ENCODE data around the gene STARD3NL.
"Not testable (repeated sequence)": the region's sequence is repeated elsewhere in the genome, so short reads cannot be mapped to it uniquely, and the experiment has no call there.

Gene STARD3NL

DNA sequence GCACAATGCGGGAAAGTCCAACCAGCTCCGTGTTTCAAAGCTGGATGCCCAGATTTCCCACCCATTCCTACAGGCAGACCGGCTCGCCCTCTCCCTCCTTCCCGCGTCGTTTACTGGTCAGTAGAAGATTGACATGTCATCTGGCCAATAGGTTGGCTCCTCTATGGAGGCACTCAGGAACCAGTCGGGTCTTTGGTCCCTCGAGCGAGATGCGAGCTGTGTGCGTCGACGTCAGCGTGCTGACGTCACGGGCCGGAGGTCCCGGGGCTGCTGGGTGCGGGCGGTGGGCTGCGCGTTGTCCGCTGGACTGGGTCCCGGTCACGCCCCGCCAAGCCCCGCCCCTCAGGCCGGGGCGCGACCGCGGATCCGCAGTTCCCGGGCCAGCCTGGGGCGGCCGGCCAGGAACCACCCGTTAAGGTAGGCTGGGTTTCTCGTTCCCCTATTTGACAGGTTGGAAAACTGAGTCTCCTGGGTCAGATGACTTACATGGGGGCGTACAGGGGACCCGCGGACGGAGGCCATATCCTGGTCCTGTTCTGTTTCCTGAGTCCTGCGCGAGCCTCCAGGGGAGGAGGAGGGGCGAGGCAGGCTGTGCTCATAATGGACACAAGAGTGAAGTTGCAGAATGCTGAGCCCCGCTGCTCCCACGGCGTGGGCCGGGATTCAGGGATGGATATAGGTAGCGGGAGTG, at the start of gene STARD3NL:
Gene STARD3NL (plus strand): TSS at position 242 of the 691 bp plus-strand sequence. CDS start 29,260 bp downstream, outside the sequence.
- peak; percentile 95 to 97 for DNase-seq

GRCh38 chr7:38129162-38129561, 48.9 kb upstream of the STARD3NL start:
- DNase-seq, result no peak

DNA sequence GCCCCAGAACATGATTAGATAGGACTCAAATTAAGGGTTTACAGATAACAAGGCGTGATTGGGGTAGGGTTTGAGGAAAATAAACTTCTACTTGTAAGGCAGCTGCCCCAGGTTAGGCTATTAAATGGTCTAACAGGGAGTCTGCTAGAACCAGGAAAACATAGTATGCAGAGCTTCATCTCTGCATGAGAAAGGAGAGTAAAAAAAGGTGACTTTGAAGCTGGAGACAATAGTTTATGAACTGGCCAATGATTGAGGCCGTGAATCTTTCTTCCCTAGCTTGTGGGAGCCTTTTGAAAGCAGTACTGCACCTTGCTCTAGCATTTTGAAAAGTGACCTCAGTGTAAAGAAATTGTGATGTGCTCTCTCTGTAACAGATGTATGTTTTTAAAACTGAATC, 48.5 kb upstream of the STARD3NL start:
- no peak for DNase-seq

DNA sequence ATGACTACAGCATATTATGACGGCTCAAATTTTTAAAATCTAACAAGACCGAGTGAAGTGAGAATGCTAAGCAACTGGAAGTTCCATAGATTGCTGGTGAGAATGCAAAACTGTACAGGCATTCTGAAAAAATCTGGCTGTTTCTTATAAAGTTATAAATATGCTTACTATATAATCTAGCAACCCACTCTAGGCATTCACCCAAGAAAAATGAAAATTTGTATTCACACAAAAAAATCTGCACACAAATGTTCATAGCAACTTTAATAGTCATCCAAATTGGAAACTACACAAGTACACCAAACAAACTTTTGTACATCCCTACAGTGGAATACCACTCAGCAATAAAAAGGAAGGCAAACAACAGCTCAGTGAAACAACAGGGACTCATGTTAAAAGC, 39.9 kb upstream of the STARD3NL start:
- DNase-seq, result no peak

GRCh38 chr7:38141187-38141586, 36.9 kb upstream of the STARD3NL start:
- DNase-seq, result no peak

- no peak for DNase-seq
These were observed 35.3 kb upstream of the STARD3NL start for GRCh38 chr7:38142736-38143135.

DNA sequence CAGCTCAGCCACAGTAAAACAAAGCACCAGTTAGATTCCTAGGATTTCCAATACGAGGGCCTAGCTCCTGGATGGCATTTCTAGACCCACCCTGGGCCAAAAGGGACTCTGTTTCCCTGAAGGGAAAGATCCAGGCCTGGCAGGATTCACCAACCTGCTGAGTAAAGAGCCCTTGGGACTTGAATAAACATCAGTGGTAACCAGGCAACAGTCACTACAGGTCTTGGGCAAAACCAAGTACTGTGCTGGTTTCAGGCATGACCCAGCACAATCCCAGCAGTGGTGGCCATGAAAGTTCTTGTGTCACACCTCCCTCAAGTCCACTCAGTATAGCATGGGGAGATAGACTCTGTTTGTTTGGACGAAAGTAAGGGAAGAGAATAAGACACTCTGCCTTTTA, 31.0 kb upstream of the STARD3NL start:
- DNase-seq, result no peak

DNA sequence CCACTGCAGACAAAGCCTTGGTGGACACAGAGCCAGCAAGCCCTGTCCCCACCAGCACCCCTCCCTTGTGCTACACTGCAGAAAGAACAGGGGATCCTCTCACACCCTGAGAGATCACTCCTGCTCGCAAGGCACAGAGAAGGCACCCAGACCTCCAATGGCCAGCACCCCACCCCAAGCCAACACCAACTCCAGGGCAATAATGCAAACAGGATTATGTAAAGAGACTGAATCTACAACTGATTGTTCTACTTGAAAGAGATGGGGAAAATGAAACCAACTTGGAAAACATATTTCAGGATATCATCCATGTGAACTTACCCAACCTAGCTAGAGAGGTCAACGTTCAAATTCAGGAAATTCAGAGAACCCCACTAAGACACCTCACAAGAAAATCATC, 26.5 kb upstream of the STARD3NL start:
- no peak for DNase-seq

DNA sequence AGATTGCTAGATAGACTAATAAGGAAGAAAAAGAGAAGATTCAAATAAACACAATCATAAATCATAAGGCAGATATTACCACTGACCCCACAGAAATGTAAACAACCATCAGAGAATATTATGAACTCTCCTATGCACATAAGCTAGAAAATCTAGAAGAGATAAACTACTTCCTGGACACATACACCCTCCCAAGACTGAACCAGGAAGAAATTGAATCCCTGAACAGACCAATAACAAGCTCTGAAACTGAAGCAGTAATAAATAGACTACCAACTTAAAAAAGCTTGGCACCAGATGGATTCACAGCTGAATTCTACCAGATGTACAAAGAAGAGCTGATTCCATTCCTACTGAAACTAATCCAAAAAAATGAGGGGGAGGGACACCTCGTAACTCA, 24.5 kb upstream of the STARD3NL start:
- DNase-seq, result no peak

DNA sequence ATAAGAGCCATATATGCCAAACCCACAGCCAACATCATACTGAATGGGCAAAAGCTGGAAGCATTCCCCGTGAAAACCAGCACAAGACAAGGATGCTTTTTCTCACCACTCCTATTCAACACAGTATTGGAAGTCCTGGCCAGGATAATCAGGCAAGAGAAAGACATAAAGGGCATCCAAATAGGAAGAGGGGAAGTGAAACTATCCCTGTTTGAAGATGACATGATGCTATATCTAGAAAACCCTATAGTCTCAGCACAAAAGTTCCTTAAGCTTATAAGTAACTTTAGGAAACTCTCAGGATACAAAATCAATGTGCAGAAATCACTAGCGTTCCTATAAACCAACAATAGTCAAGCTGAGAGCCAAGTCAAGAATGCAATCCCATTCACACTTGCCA, 23.8 kb upstream of the STARD3NL start:
- no peak for DNase-seq

GRCh38 chr7:38160003-38160571, 18.0 kb upstream of the STARD3NL start:
- DNase-seq, result no peak

- DNase-seq, result no peak
These were observed 16.0 kb upstream of the STARD3NL start for GRCh38 chr7:38162036-38162435.

DNA sequence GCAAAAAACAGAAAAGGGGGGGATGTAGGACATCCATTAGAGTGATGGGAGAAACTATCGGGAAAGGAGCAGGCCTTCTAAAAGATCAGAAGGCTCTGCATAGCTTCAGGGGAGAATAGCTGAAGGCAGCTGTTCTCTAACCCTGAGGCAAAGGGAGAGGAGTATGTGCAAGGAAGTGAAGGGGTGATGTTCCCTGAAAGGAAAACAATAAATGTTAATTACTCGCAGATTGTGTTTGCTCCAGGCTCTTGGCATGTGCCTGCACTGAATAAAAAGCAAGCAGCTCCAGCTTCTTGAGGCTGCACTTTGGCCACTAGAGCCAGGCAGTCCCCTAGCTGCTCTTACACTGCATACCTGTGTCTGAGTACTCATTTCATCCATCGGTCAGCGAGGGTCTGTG, 14.4 kb upstream of the STARD3NL start:
- no peak for DNase-seq

DNA sequence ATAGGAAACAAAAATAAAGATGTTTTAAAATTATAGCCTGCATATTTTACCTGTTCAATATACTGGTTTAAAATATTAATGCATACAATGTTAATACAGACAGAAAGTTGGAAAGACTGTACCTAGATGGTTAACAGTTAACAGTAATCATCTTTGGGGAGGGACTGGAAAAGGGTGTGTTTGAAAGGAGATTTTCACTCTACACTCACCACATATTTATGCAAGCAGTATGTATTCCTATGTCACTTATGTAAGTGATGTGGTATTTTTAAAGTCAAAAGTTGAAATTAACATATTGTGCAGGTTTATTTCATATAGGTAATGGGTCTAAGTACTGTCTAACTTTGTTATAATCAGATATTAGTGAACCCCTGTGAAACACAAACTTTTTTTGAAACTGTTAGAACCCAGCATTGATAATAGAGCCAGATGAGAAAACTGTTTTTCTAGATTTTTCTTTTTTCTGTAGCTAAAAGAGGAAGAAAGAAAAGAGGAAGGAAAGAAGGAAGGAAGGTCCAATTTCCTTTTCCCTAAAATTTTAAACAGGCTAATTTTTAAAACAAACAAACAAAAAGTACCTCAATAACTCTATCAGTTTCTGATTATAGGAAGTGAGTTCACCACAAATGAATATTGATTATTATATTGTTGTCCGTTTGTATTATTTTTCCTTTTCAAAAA, 9.0 kb upstream of the STARD3NL start:
- peak; percentile 13 to 28 for DNase-seq

DNA sequence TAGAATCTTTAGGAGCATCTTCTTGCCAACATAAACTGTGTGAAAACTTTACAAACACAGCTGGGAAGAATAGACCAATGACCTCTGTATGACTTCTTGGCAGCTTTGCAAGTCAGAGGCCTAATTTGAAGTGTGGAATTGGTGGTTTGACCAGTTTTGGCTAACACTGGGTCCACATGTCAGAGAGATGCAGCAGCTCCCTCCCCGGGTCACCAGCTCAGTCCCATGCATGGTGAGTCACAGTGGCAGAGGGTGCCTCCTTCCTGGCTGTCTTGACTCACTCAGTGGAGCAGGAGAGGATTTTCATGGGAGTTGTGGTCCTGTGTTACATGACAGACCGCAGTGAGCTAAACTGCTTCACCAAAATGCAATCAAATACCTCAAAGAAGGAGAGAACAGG, 8.2 kb upstream of the STARD3NL start:
- peak in 1 of 2 experiments; percentile 21 for DNase-seq

- DNase-seq, result peak; percentile 70 to 74
These were observed 6.2 kb upstream of the STARD3NL start for GRCh38 chr7:38171623-38172391.

DNA sequence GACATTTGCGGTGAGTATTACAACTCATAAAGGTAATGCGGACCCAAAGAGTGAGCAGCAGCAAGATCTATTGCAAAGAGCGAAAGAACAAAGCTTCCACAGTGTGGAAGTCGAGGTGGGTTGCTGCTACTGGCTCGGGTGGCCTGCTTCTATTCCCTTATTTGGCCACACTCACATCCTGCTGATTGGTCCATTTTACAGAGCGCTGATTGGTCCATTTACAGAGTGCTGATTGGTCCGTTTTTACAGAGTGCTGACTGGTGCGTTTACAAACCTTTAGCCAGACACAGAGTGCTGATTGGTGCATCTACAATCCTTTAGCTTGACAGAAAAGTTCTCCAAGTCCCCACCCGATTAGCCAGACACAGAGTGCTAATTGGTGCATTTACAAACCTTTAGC, 2.5 kb upstream of the STARD3NL start:
- DNase-seq, result not testable (repeated sequence)

- no peak for DNase-seq
These were observed 433 bp upstream of the STARD3NL start for GRCh38 chr7:38177621-38178003.

DNA sequence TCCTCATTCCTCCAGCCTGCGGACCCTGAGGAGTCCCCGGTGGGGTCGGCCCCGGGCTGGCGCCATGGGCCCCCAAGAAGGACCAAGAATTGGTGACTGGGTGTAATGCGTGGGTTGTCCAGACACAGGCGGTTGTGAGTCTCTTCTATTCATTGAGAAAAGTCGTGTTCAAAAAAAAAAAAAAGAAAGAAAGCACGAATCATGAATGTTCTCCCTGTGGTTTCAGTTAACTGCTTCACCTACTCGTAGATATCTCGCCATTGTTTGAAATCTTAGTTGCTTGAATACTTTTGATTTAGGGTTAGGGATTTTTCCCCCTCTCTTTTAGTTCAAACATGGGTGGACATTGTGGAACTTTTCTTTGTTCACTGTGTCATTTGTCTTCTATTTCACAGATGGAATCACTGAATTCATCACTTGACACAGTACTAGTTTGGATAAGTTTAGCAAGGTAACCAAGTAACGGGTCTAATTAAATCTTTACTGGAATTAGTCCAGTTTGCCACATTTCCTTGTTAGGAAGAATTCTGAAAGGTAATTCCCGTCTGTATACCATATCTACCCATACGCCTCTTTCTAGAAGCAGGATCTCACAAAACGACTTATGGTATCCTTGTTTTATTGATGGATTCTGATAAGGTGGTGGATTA, 775 bp downstream of the STARD3NL start:
- DNase-seq, result peak; percentile 34 to 44

GRCh38 chr7:38179776-38180226, 1.8 kb downstream of the STARD3NL start:
- no peak for DNase-seq

- peak; percentile 13 to 19 for DNase-seq
These were observed 3.1 kb downstream of the STARD3NL start for GRCh38 chr7:38181111-38181510.

DNA sequence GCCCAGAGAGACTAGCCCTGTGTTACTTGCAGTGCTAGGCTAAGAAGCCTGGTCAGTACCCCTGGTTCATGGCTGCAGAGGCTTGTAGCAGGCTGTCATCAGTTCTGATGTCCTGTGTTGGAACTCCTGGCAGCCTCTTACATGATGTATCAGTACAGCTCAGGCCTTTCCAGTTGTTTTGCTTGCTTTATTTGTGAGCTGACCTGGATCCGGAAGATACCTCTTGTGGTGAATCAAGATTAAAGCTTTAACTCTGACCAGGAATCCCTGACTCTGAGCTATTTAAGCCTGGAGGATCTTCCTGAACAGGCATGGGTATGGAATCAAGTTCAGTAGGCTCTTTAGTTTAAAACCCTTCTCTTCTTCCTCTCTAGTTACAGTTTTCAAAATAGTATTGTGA, 4.4 kb downstream of the STARD3NL start:
- no peak for DNase-seq
